GM12873 (cell line): ENCODE measurements around the gene LEFTY2.

Source experiments
- CTCF ChIP-seq: IDR thresholded peaks from 2 replicates; pipeline ENCODE4 v1.5.1; 2012; ENCODE audit warnings: low read depth, mild to moderate bottlenecking, moderate library complexity, low read length, control low read depth; ENCODE audit not compliant: insufficient read depth; ENCODE audit errors: missing control alignments

LEFTY2 gene

GRCh38 chr1:225897595-225898514 is 43.2 kb downstream of the LEFTY2 start:
- no peak for TF ChIP-seq CTCF

DNA sequence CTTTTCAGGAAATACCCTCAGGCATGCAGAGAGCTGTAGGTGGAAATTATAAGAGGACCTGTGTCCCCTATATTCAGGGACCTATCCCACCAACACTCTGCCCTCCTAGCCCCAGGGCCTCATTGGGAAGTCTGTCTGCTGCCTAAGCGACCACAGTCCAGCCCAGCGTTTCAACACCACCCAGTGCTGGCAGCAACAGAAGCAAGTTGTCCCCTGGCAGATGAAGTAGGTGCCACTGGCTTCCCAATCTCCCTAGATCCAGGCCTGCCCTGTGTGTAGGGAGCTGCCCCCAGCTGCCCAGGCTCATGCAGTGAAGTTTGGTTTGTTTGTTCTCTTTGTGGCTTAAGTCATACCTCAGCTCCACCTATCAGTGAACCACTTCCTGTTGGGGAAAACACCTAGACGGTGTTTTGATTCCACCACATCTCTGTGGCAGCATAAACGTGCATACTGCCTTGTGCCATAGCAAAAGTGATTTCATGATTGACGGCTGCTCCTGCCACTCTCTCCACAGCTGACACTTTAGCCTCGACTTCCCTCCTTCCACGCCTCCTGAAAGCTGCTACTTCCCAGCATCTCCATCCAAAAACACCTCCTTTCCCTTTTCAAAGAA is 44.0 kb downstream of the LEFTY2 start:
- TF ChIP-seq CTCF, result no peak

DNA sequence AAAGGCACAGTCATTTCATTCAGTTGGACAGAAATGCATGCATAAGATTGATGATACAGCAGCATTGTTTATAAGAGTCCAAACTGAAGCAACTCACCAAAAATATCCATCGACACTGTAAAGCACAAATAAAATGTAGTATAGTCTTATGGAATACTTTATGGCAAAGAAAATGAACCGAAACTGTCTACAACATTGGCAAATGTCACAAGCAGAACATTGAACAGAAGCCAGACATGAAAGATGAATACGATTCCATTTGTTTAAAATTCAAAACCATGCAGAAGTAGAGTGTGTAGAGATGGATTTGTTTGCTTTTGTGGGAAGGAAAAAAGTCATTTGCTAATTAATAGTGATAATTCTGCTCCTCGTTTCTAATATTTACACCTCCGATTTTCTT is 44.5 kb downstream of the LEFTY2 start:
- TF ChIP-seq CTCF, result no peak

GRCh38 chr1:225892307-225892706 is 48.7 kb downstream of the LEFTY2 start:
- TF ChIP-seq CTCF, result no peak

DNA sequence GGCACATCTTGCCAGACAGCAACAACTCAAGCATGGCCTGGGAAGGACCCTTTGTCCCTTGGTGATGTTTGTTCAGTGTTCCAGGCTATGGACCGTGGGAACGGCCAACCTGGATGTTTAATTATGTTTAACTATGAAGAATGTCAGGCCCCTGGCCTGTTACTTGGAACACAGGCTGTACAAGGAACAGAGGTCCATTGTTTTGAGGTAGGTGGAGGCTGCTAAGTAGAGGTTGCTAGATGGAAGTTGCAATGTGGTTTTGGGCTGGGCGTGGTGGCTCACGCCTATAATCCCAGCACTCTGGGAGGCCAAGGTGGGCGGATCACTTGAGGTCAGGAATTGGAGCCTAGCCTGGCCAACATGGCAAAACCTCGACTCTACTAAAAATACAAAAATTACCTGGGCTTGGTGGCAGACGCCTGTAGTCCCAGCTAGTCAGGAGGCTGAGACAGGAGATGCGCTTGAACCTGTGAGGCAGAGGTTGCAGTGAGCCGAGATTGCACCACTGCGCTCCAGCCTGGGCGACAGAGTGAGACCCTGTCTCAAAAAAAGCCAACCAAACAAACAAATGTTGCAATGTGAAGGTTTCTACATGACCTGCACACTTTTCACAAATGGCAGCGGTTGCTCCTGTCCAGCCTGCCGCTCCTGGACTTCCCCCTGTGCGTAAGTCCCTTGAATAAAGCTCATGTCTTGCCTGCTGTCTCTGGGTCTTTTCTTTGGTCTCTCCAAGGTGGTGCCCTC is 49.6 kb downstream of the LEFTY2 start:
- no peak for TF ChIP-seq CTCF

- no peak for TF ChIP-seq CTCF
These were observed 50.4 kb downstream of the LEFTY2 start for GRCh38 chr1:225890346-225891228.
